ENCODE data around the gene ADH4.

- TF ChIP-seq GABPA (IDR thresholded peaks at IDR 0.05; ENCODE audit: low read depth) (no peak), USF2 (IDR thresholded peaks at IDR 0.05; ENCODE audit: borderline replicate concordance, low read depth, low read length) (no peak), FOXM1 (IDR thresholded peaks at IDR 0.05; ENCODE audit: low read depth) (no peak), EP300 (IDR thresholded peaks at IDR 0.05; ENCODE audit: borderline replicate concordance in 1 of 2, low read depth in 1 of 2, low read length in 1 of 2) (no peak)
These were observed 64.3 kb downstream of the ADH4 start for GRCh38 chr4:99079625-99080295.
